CD8-positive, alpha-beta memory T cell (primary cell): ENCODE data around the gene TSPAN11. TPM values are rescaled to one million over a fixed set of nuclear protein-coding genes. Genes with fewer than 3 reads are reported as not detected.
"Not testable (repeated sequence)": the region's sequence is repeated elsewhere in the genome, so short reads cannot be mapped to it uniquely, and the experiment has no call there.

ENCODE experiments used
- CTCF ChIA-PET: fragments of 350-600 bp; sonication (Branson Sonifier 250); formaldehyde crosslinking; loops from one replicate; lab custom pipeline; 2021; ENCODE audit warnings: antibody characterized with exemption; lab: Charles Lee
- POLR2A ChIA-PET: fragments of 350-600 bp; sonication (Branson Sonifier 250); formaldehyde crosslinking; loops from one replicate; lab custom pipeline; 2021; ENCODE audit warnings: antibody characterized with exemption; lab: Charles Lee
- DNase-seq, 5 donors: peaks; one replicate each; pipeline versions ENCODE4 v3.0.0 to v3.0.0-alpha.2; 2020 to 2022; ENCODE audit warnings: mixed read lengths in 1 of 5
- H3K27ac ChIP-seq: one replicate; pipeline ENCODE4 v1.7.0; 2013; ENCODE audit warnings: low read depth, mild to moderate bottlenecking, low read length, moderate library complexity
- H3K27me3 ChIP-seq: 2 replicates; pipeline ENCODE4 v1.7.0; 2013; ENCODE audit warnings: low read length, mild to moderate bottlenecking; ENCODE audit not compliant: insufficient read depth, poor library complexity, severe bottlenecking
- H3K36me3 ChIP-seq: 2 replicates; pipeline ENCODE4 v1.7.0; 2013; ENCODE audit warnings: mild to moderate bottlenecking, low read length, moderate library complexity; ENCODE audit not compliant: insufficient read depth
- H3K4me1 ChIP-seq: 2 replicates; pipeline ENCODE4 v1.7.0; 2013; ENCODE audit warnings: mild to moderate bottlenecking, low read length, moderate library complexity; ENCODE audit not compliant: insufficient read depth
- H3K4me3 ChIP-seq: 2 replicates; pipeline ENCODE4 v1.7.0; 2013; ENCODE audit warnings: mild to moderate bottlenecking, low read length
- H3K9me3 ChIP-seq: 2 replicates; pipeline ENCODE4 v1.7.0; 2013; ENCODE audit warnings: mild to moderate bottlenecking, low read length
- H3K27ac Mint-ChIP-seq, 8 donors: one replicate each; pipeline ENCODE4 v1.8.0; 2020 to 2021; ENCODE audit warnings: mixed read lengths in 8 of 8, mild to moderate bottlenecking in 6 of 8, inconsistent platforms in 3 of 8, moderate library complexity in 3 of 8
- H3K27me3 Mint-ChIP-seq, 2 donors: one replicate each; pipeline ENCODE4 v1.8.0; 2020 to 2021; ENCODE audit warnings: mixed read lengths in 2 of 2, mild to moderate bottlenecking in 1 of 2, moderate library complexity in 1 of 2
- H3K36me3 Mint-ChIP-seq, 3 donors: one replicate each; pipeline ENCODE4 v1.8.0; 2020 to 2021; ENCODE audit warnings: mixed read lengths in 3 of 3, inconsistent platforms in 1 of 3, mild to moderate bottlenecking in 1 of 3
- H3K4me1 Mint-ChIP-seq, 3 donors: one replicate each; pipeline ENCODE4 v1.8.0; 2020 to 2021; ENCODE audit warnings: mixed read lengths in 3 of 3, inconsistent platforms in 1 of 3, mild to moderate bottlenecking in 1 of 3
- H3K4me3 Mint-ChIP-seq, 7 donors: one replicate each; pipeline ENCODE4 v1.8.0; 2020 to 2021; ENCODE audit warnings: mixed read lengths in 7 of 7, mild to moderate bottlenecking in 6 of 7, moderate library complexity in 4 of 7, inconsistent platforms in 2 of 7
- H3K9me3 Mint-ChIP-seq, 5 donors: one replicate each; pipeline ENCODE4 v1.8.0; 2020 to 2022; ENCODE audit warnings: mixed read lengths in 5 of 5, mild to moderate bottlenecking in 3 of 5, moderate library complexity in 2 of 5, inconsistent platforms in 1 of 5
- polyA plus RNA-seq: library from polyadenylated mRNA; unstranded; fragments of 300-500 nt; fragmentation: Illumina TruSeq; gene quantifications from one replicate; pipeline ENCODE4 v1.2.3, GENCODE V29; 2021
- total RNA-seq, 2 experiments: library from RNA; stranded (reverse); gene quantifications; one replicate each; pipeline ENCODE4 v1.2.3, GENCODE V29; 2021

Gene TSPAN11
- total and polyA plus RNA-seq, 3 experiments from 2014 or later = not detected

DNA sequence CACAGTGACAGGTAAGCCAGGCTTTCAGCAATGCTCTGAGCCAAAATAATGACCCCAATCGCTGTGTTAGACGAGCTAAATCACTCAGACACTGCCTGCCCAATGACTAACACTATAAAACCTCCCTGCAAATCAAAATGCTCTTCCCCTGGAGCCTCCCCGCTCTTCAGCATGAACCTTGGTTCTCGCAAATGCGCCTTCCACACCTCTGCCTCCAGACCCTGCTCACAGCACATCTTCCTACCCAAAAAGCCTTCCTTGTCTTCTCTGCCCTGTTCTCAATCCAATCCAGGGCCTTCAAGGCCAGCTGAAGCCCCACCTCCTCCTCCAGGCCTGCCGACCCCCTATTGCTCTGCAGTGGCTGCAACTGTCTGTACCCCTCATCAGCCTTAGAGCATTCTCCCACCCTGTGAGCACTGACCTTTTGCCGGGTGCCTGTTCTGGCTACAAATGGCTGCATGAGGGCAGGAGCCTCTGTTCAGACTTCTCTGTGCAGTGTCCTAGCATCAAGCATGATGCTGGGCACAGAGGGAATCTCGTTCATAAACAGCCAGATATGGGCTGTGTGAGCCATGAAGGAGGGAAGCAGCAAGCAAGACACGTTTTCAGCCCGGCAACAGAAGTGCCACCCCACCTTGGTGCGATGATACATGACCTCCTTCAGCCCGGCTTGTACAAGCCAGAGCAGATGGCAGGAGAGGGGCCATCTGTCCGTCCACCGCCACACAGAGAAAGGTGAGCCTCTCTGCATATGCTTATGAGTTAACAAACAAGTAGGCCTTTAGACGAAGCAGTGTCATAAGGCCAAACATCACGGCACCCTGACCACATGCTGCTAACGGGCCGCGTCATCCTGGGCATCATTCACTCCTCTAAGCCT, 82.7 kb downstream of the TSPAN11 start:
- ChIA-PET POLR2A (no interaction called here), CTCF (no interaction called here)
- peaks cover 0 to 1% (median 0%) of the 10 kb centered on the region in 5 donors for H3K9me3 Mint-ChIP-seq
- no peaks in the 10 kb centered on the region for H3K36me3 Mint-ChIP-seq
- no peaks in the 10 kb centered on the region for H3K4me1 Mint-ChIP-seq
- no peaks in the 10 kb centered on the region for H3K9me3 ChIP-seq
- H3K4me1 ChIP-seq = no peaks in the 10 kb centered on the region
- no peak overlapping the region for H3K4me3 ChIP-seq
- no peak overlapping the region for H3K4me3 Mint-ChIP-seq
- H3K27ac ChIP-seq = no peak overlapping the region
- H3K27me3 ChIP-seq = no peaks in the 10 kb centered on the region
- no peak for DNase-seq
- no peaks in the 10 kb centered on the region for H3K36me3 ChIP-seq
- H3K27ac Mint-ChIP-seq = no peak overlapping the region
- H3K27me3 Mint-ChIP-seq = peaks cover 12 to 16% of the 10 kb centered on the region in 2 donors

DNA sequence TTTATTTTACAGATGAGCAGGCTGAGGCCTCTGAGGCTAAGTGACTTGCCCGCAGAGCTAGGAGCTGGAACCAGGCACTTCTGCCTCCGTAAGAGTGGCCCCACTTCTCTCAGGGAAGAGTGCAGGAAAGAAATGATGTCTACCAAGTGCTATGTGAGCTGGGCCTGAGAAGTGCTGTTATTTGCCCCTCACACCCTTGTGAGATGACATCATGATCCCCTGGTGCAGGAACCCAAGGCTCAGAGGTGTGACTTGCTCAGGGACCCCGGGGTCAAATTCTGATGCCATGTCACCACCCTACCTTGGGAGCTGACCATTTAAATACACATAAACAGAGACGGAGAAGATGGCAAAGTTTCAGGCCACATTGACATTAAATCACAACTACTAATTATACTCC, 83.4 kb downstream of the TSPAN11 start:
- Histone ChIP-seq H3K4me3 (no peak overlapping the region), H3K27ac (no peak overlapping the region), H3K4me1 (no peaks in the 10 kb centered on the region), H3K27me3 (no peaks in the 10 kb centered on the region), H3K9me3 (no peaks in the 10 kb centered on the region), H3K36me3 (no peaks in the 10 kb centered on the region)
- ChIA-PET CTCF (no interaction called here), POLR2A (no interaction called here)
- H3K4me3 Mint-ChIP-seq = no peak overlapping the region
- peaks cover 0 to 1% (median 0%) of the 10 kb centered on the region in 5 donors for H3K9me3 Mint-ChIP-seq
- H3K27me3 Mint-ChIP-seq = peaks cover 8 to 10% of the 10 kb centered on the region in 2 donors
- no peaks in the 10 kb centered on the region for H3K4me1 Mint-ChIP-seq
- H3K36me3 Mint-ChIP-seq = no peaks in the 10 kb centered on the region
- H3K27ac Mint-ChIP-seq = no peak overlapping the region
- DNase-seq = no peak

DNA sequence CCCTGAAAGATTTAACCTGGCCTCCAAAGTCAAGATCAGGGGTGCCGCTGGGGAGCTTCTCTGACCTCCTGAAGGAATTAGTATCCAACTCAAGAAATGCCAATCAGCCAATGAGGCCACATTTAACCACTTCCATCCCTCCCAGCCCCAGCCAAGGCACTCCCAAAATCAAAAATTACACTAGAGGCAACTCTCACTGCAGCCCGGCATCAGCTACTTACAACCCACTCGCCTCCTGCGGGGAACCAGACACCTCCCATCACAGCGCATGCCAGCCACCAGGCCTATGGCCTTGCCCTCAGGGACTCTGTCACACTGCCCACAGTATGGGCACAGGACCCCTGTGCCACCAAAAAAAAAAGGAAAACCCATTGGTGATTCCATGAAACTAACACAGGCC, 84.8 kb downstream of the TSPAN11 start:
- Histone ChIP-seq H3K27me3 (no peaks in the 10 kb centered on the region), H3K27ac (no peak overlapping the region), H3K4me3 (no peak overlapping the region), H3K36me3 (no peaks in the 10 kb centered on the region), H3K4me1 (no peaks in the 10 kb centered on the region), H3K9me3 (no peaks in the 10 kb centered on the region)
- H3K9me3 Mint-ChIP-seq = peaks cover 0 to 1% (median 0%) of the 10 kb centered on the region in 5 donors
- DNase-seq = no peak
- H3K4me1 Mint-ChIP-seq = no peaks in the 10 kb centered on the region
- POLR2A ChIA-PET = no interaction called here
- no peak overlapping the region for H3K4me3 Mint-ChIP-seq
- CTCF ChIA-PET = no interaction called here
- H3K27ac Mint-ChIP-seq = no peak overlapping the region
- H3K36me3 Mint-ChIP-seq = no peaks in the 10 kb centered on the region
- peaks cover 8 to 10% of the 10 kb centered on the region in 2 donors for H3K27me3 Mint-ChIP-seq

DNA sequence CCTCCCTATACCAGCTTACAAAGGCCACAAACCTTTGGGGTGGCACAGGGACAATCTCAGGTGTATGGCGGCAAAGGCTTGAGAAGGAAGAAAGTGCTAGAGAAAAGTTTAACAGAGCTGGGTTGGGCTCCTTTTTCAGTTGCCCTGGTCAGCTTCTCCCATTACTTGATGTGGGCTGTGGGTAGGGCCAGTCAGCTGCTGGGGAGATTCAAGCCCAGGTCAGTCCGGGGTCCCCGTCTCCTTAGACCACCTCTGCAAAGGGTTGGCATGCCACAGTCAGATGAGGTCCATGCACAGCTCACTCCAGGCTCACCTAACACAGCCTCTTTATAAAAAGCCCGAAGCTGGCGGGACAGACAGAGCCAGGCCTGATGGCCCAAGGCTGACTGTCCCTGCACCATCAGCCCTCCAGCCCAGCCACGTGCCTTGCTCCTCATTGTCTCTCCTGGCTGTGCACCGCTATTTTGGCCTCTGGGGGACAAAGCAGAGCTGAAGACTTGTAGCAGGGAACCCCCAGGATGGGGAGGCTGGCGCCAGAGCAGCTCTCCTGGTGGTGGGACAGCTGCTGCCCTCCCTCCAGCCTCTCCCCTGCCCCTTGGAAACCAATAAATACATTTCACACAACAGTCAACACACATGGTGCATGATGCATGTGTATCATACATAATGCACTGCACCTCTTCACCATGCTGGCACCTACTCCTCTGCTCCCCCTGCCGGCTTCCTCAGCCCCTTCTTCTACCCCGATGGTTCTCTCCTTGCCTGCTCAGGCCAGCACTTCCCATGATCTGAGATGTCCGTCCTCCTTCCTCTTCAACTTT, 85.4 kb downstream of the TSPAN11 start:
- no peaks in the 10 kb centered on the region for H3K27me3 ChIP-seq
- no peak overlapping the region for H3K4me3 ChIP-seq
- H3K9me3 Mint-ChIP-seq = peaks cover 0 to 1% (median 0%) of the 10 kb centered on the region in 5 donors
- H3K4me1 ChIP-seq = no peaks in the 10 kb centered on the region
- CTCF ChIA-PET = no interaction called here
- no peaks in the 10 kb centered on the region for H3K4me1 Mint-ChIP-seq
- no peak overlapping the region for H3K4me3 Mint-ChIP-seq
- no peaks in the 10 kb centered on the region for H3K9me3 ChIP-seq
- peaks cover 6 to 10% of the 10 kb centered on the region in 2 donors for H3K27me3 Mint-ChIP-seq
- no peak overlapping the region for H3K27ac ChIP-seq
- H3K36me3 ChIP-seq = no peaks in the 10 kb centered on the region
- DNase-seq = no peak
- no peaks in the 10 kb centered on the region for H3K36me3 Mint-ChIP-seq
- H3K27ac Mint-ChIP-seq = no peak overlapping the region
- POLR2A ChIA-PET = no interaction called here

DNA sequence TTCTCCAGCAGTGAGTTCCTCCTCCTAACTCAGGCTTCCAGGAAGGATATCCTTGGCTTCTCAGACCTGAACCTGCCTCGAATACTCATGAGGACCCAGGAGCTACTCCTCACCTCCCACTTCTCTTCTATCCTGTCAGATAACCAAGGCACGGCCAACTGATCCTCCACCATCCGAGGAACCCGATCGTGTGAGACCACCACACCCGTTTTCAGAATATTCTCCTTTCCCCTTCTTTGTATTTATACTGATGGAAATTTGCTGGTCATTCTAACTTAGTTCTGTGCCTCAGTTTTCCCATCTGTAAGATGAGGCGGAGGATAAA, 86.0 kb downstream of the TSPAN11 start:
- H3K4me3 Mint-ChIP-seq, H3K4me1 Mint-ChIP-seq, H3K36me3 ChIP-seq, CTCF ChIA-PET, POLR2A ChIA-PET, H3K9me3 ChIP-seq, H3K27ac Mint-ChIP-seq, H3K9me3 Mint-ChIP-seq, H3K4me3 ChIP-seq, H3K36me3 Mint-ChIP-seq, H3K4me1 ChIP-seq, H3K27ac ChIP-seq, H3K27me3 ChIP-seq, DNase-seq: not testable (repeated sequence)
- peaks cover 5 to 11% of the 10 kb centered on the region in 2 donors for H3K27me3 Mint-ChIP-seq

DNA sequence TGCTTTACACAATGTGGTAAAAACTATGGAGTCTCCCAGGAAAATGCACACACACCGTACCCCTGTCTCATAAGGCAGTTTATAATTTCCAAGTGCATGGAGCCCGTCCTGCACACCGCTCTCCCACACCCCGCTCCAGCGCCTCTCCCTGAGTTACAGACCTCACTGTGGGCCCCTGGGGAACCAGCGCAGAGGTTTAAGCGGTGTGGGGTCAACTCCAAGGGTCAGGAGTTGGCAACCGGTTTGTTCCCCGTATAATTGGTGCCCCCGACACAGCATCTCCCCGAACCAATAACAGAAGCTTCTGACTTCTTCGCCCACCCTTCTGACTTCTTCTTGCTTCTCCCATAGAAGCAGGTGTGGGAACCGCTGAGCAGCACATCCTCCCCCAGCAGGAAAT, 88.7 kb downstream of the TSPAN11 start:
- H3K9me3 Mint-ChIP-seq = peaks cover 0 to 5% (median 4%) of the 10 kb centered on the region in 5 donors
- CTCF ChIA-PET = no interaction called here
- H3K36me3 ChIP-seq = no peaks in the 10 kb centered on the region
- H3K27ac ChIP-seq = no peak overlapping the region
- DNase-seq = no peak
- no peaks in the 10 kb centered on the region for H3K9me3 ChIP-seq
- H3K27me3 ChIP-seq = no peaks in the 10 kb centered on the region
- peaks cover 15 to 25% of the 10 kb centered on the region in 2 donors for H3K27me3 Mint-ChIP-seq
- no peak overlapping the region for H3K4me3 ChIP-seq
- H3K4me1 ChIP-seq = no peaks in the 10 kb centered on the region
- H3K36me3 Mint-ChIP-seq = peaks cover 0 to 5% (median 0%) of the 10 kb centered on the region in 3 donors
- no peak overlapping the region for H3K4me3 Mint-ChIP-seq
- no peaks in the 10 kb centered on the region for H3K4me1 Mint-ChIP-seq
- H3K27ac Mint-ChIP-seq = no peak overlapping the region
- POLR2A ChIA-PET = no interaction called here

- Histone ChIP-seq H3K27me3 (no peaks in the 10 kb centered on the region), H3K4me3 (no peak overlapping the region), H3K36me3 (no peaks in the 10 kb centered on the region), H3K9me3 (no peaks in the 10 kb centered on the region), H3K27ac (no peak overlapping the region), H3K4me1 (no peaks in the 10 kb centered on the region)
- POLR2A ChIA-PET = no interaction called here
- Mint-ChIP-seq H3K27ac (no peak overlapping the region), H3K4me1 (no peaks in the 10 kb centered on the region), H3K27me3 (peaks cover 13 to 28% of the 10 kb centered on the region in 2 donors), H3K9me3 (peaks cover 0 to 5% (median 4%) of the 10 kb centered on the region in 5 donors), H3K36me3 (peaks cover 0 to 5% (median 0%) of the 10 kb centered on the region in 3 donors), H3K4me3 (no peak overlapping the region)
- CTCF ChIA-PET = no interaction called here
- DNase-seq = no peak
Measured at GRCh38 chr12:31016057-31016456, 89.5 kb downstream of the TSPAN11 start.

- H3K4me3 ChIP-seq = no peak overlapping the region
- no peaks in the 10 kb centered on the region for H3K27me3 ChIP-seq
- no peaks in the 10 kb centered on the region for H3K9me3 ChIP-seq
- no peak for DNase-seq
- ChIA-PET CTCF (no interaction called here), POLR2A (no interaction called here)
- no peaks in the 10 kb centered on the region for H3K4me1 ChIP-seq
- Mint-ChIP-seq H3K36me3 (peaks cover 0 to 5% (median 0%) of the 10 kb centered on the region in 3 donors), H3K4me1 (no peaks in the 10 kb centered on the region), H3K27ac (peak overlapping the region in 1 of 8 donors; percentile 81), H3K27me3 (peaks cover 9 to 37% of the 10 kb centered on the region in 2 donors), H3K4me3 (no peak overlapping the region), H3K9me3 (peaks cover 0 to 5% (median 4%) of the 10 kb centered on the region in 5 donors)
- H3K36me3 ChIP-seq = no peaks in the 10 kb centered on the region
- no peak overlapping the region for H3K27ac ChIP-seq
Measured at GRCh38 chr12:31017535-31017934, 91.0 kb downstream of the TSPAN11 start.
